AG04449 (cell line): ENCODE results near the gene ARHGAP30.

Experiments used
- CTCF ChIA-PET: fragments of 350-600 bp; formaldehyde crosslinking; extraction: SDS; loops from one replicate; lab custom pipeline; 2021; ENCODE audit warnings: antibody characterized with exemption; lab: Yijun Ruan, JAX
- POLR2A ChIA-PET: fragments of 400-600, 350-600 bp; formaldehyde crosslinking; extraction: SDS; loops from one replicate; lab custom pipeline; 2020; ENCODE audit warnings: antibody characterized with exemption, inconsistent platforms; lab: Yijun Ruan, JAX
- DNase-seq: peaks from one replicate; pipeline ENCODE4 v3.0.0-alpha.2; 2010; ENCODE audit warnings: low read depth, low spot score
- H3K4me3 ChIP-seq: 2 replicates; pipeline ENCODE4 v1.5.1; 2011; ENCODE audit warnings: low read depth, mild to moderate bottlenecking, control low read depth, low read length
- TF ChIP-seq, protein P1 (sequence below): IDR thresholded peaks from one replicate; pipeline ENCODE4 v1.5.1; 2011; ENCODE audit warnings: mild to moderate bottlenecking, moderate library complexity, low read length, control low read depth, inconsistent platforms; ENCODE audit not compliant: insufficient read depth; ENCODE audit errors: missing control alignments

ARHGAP30 gene

DNA sequence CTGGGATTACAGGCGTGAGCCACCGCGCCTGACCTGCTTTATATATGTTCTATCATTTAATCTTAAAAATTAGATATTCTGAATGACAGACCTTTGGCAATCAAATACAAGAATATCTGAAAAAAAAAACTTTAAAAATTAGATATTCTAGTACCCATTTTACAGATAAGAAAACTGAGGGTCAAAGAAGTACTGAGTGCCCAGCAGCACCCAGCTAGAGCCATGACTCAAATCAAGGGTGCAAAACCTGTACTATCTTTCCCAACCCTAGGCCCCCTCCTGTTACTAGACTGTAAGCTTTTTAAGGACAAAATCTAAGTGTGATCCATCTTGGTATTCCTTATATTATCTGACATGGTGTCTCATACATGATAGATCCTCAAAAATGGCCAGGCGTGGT is 8.3 kb downstream of the ARHGAP30 start:
- CTCF ChIA-PET, result interaction anchor here (1.1 to 1.3 kb wide), 2 partner anchors 11 to 36 kb away, joined by 4 to 5 read pairs; no protein-coding TSS in a partner anchor
- no peak for DNase-seq
- no peak overlapping the region for H3K4me3 ChIP-seq
- TF ChIP-seq, protein P1, sequence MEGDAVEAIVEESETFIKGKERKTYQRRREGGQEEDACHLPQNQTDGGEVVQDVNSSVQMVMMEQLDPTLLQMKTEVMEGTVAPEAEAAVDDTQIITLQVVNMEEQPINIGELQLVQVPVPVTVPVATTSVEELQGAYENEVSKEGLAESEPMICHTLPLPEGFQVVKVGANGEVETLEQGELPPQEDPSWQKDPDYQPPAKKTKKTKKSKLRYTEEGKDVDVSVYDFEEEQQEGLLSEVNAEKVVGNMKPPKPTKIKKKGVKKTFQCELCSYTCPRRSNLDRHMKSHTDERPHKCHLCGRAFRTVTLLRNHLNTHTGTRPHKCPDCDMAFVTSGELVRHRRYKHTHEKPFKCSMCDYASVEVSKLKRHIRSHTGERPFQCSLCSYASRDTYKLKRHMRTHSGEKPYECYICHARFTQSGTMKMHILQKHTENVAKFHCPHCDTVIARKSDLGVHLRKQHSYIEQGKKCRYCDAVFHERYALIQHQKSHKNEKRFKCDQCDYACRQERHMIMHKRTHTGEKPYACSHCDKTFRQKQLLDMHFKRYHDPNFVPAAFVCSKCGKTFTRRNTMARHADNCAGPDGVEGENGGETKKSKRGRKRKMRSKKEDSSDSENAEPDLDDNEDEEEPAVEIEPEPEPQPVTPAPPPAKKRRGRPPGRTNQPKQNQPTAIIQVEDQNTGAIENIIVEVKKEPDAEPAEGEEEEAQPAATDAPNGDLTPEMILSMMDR, result no peak
- POLR2A ChIA-PET, result no interaction called here

- TF ChIP-seq, protein P1, result no peak
- DNase-seq, result no peak
- POLR2A ChIA-PET, result no interaction called here
- H3K4me3 ChIP-seq, result no peak overlapping the region
- CTCF ChIA-PET, result interaction anchor here (1.0 kb wide), 1 partner anchor 14 kb away, joined by 3 read pairs; the partner anchor contains the start of gene USF1
Observed at GRCh38 chr1:161059293-161059692, 10.4 kb downstream of the ARHGAP30 start.

DNA sequence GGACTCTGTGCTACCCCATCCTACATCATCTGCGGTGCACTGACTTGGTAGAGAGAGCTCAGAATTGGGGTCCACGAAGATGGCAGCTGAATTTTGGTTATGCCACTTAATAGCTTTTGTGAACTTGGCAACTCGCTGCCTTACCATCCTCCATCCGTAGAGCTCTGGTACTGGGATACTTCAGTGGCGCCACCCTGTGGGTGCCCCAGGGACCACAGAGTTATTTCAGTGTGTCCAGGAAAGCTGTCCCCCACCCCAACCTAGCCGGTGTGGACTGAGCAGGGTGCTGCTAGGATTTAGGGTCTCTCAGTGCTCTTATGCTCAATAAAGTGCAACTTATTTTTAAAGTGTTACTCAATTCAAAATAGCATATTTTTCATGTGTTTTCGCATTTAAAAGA is 14.9 kb downstream of the ARHGAP30 start:
- TF ChIP-seq, protein P1, result no peak
- CTCF ChIA-PET, result interaction anchor here (1.2 to 1.7 kb wide), 3 partner anchors 8 to 17 kb away, joined by 3 to 4 read pairs (median 3); no protein-coding TSS in a partner anchor
- DNase-seq, result no peak
- POLR2A ChIA-PET, result interaction anchor here (0.7 kb wide), 1 partner anchor 8 kb away, joined by 3 read pairs; no protein-coding TSS in a partner anchor
- H3K4me3 ChIP-seq, result no peak overlapping the region

DNA sequence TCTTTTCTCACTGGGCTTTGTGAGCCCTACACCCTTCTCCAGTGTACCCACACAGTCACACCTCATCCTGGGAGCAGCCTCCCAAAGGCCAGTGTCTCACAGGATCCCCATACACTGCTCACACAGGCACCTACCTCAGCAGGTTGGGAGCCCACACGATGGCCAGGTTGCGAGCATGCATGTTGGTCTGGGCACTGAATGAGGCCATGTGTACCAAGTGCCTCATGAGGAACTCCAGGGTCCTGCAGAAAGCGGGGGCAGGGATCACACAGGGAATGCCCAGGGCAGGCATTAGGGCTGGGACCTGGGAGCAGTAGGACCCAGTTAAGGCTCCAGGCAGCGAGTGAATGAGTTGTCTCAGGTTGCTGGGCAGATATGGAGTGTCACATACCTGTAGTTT is 15.5 kb downstream of the ARHGAP30 start:
- TF ChIP-seq, protein P1, result no peak
- POLR2A ChIA-PET, result interaction anchor here (0.7 to 1.4 kb wide), 2 partner anchors 8 to 9 kb away, joined by 3 read pairs; partner anchors contain the start of gene USF1
- CTCF ChIA-PET, result interaction anchor here (1.3 to 1.7 kb wide), 2 partner anchors 7 to 17 kb away, joined by 3 to 4 read pairs; no protein-coding TSS in a partner anchor

DNA sequence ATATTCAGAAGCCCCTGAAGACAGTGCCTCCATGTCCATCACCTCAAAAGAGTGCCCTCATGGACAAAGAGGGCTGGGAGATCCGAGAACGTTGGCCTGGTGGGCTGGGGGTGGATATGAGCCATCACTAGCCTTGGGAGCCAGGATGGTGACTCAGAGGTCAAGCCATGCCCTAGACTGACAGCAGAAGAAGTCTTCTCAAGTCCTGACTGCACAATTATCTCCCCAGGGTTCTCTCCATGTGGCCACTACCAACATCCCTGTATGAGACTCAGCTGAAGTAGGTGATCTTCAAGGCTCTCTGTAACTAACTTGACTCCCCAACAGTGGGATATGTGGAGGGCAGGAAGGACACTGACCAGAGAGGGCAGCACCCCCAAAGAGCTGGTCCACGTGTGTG is 16.8 kb downstream of the ARHGAP30 start:
- CTCF ChIA-PET, result interaction anchor here (1.0 kb wide), 1 partner anchor 9 kb away, joined by 3 read pairs; no protein-coding TSS in a partner anchor
- no peak overlapping the region for H3K4me3 ChIP-seq
- POLR2A ChIA-PET, result interaction anchor here (1.4 kb wide), 1 partner anchor 8 kb away, joined by 3 read pairs; the partner anchor contains the start of gene USF1
- DNase-seq, result no peak
- TF ChIP-seq, protein P1, result no peak

More for the DNA sequence above, 15.5 kb downstream of the ARHGAP30 start:
- no peak for DNase-seq
- no peak overlapping the region for H3K4me3 ChIP-seq

DNA sequence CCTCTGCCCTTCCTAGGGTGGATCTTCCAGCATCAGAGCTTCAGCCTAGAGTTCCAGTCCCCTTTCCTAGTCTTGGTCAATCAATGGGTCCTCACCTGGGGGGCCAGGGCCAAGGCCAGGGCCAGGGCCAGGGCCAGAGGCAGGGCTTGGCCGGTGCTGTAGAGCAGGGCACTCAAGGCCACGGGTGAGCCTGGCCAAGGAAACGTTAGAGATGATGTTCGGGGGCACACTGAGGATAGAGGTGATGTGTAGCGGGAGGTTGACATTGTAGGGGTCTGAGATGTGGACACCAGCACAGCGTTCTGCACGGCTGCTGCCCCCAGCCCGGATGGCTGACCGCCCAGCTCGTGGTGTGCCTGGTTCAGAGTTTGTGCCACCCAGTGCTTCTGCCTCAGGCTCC is 18.5 kb downstream of the ARHGAP30 start:
- ChIA-PET POLR2A (no interaction called here), CTCF (interaction anchor here (0.8 kb wide), 1 partner anchor 9 kb away, joined by 3 read pairs; no protein-coding TSS in a partner anchor)
- no peak overlapping the region for H3K4me3 ChIP-seq
- DNase-seq, result no peak
- TF ChIP-seq, protein P1, result no peak
